Uterus (tissue), 2 donors: Measurements from ENCODE around the gene RBM14.
"Not testable (repeated sequence)": the region's sequence is repeated elsewhere in the genome, so short reads cannot be mapped to it uniquely, and the experiment has no call there.

ENCODE experiments used
- POLR2A ChIP-seq, 2 donors: fragments of 450-650 bp; IDR thresholded peaks; one replicate each; pipeline ENCODE4 v1.6.1; 2016; ENCODE audit warnings: antibody characterized with exemption in 2 of 2, mild to moderate bottlenecking in 1 of 2, moderate library complexity in 1 of 2
- TF ChIP-seq, protein P1 (sequence below), 4 experiments: fragments of 200-600 bp in 2 of 4; fragments of 450-650 bp in 2 of 4; sonication (generic) in 2 of 4; IDR thresholded peaks; one replicate each; pipeline ENCODE4 v1.5.1; 2016 to 2019; ENCODE audit warnings: antibody characterized with exemption in 4 of 4, mild to moderate bottlenecking in 2 of 4, moderate library complexity in 1 of 4

DNA sequence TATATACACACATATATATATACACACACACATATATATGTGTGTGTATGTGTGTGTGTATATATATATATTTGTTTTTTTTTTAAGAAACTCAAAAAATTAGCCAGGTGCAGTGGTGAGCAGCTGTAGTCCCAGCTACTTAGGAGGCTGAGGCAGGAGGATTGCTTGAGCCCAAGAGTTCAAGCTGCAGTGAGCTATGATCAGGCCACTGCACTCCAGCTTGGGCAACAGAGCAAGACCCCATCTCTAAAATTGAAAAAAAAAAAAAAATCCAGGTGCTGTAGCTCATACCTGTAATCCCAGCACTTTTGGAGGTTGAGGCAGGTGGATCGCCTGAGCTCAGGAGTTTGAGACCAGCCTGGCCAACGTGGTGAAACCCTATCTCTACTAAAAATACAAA lies 27.1 kb upstream of the RBM14 start:
- TF ChIP-seq, protein P1, sequence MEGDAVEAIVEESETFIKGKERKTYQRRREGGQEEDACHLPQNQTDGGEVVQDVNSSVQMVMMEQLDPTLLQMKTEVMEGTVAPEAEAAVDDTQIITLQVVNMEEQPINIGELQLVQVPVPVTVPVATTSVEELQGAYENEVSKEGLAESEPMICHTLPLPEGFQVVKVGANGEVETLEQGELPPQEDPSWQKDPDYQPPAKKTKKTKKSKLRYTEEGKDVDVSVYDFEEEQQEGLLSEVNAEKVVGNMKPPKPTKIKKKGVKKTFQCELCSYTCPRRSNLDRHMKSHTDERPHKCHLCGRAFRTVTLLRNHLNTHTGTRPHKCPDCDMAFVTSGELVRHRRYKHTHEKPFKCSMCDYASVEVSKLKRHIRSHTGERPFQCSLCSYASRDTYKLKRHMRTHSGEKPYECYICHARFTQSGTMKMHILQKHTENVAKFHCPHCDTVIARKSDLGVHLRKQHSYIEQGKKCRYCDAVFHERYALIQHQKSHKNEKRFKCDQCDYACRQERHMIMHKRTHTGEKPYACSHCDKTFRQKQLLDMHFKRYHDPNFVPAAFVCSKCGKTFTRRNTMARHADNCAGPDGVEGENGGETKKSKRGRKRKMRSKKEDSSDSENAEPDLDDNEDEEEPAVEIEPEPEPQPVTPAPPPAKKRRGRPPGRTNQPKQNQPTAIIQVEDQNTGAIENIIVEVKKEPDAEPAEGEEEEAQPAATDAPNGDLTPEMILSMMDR (IDR thresholded peaks at IDR 0.05) = not testable (repeated sequence)
- not testable (repeated sequence) for TF ChIP-seq POLR2A (IDR thresholded peaks at IDR 0.05)
